ENCODE results near the gene THAP11.

- TF ChIP-seq CTCF (IDR thresholded peaks at IDR 0.05; ENCODE audit: low read length) (no peak), EZH2 (optimal IDR thresholded peaks at IDR 0.05; ENCODE audit: low read depth, low read length) (no peak)
Observed at GRCh38 chr16:67806428-67807147, 35.5 kb upstream of the THAP11 start, which contains the start of the genes RANBP10 and TSNAXIP1.

Measured in MM.1S (cell line).